Measurements from ENCODE around the gene SDCCAG8.
A peak's percentile ranks its signal among the peaks of the same experiment; 100 is the strongest.

Gene SDCCAG8

DNA sequence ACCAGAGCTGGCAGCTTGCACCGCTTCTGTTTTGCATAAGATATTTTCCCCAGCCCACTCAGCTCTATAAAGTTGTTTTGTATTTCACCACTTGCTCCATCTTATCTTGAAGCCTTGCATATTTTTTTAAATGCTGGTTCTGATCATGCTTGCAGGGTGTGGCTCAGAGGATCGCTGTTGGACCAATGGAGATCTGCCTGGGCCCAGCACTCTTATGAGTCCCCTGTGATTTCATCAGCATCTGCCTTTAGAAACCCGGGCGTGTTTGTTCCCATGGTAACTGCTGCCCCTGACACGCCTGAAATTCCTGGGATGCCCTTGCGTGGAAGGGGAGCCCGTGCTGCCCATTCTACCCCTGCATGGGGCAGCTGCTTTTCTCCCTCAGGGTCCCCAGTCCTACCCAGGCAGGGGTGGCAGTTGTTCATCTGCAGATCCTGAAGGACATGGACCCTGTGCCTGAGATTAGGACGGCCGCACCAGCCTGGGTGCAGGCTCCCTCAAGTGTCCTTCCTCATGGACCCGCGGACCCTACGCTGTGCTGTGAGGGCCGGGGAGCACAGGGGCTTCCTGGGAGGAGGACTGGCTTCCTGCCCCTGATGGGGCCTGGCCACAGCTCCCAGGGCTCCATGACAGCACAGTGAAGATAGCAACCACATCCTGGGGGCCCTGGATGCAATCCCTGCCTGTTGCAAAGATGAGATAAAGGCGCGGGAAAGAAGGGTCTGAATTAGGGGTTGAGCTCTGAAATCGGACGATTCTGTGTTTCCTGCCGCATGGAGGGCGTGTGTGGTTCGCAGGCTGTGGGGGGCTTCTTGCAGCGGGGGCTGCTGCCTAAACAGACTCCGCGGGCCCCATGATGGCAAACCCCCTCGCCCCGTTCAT, 226.5 kb downstream of the SDCCAG8 start:
- no peaks in the 10 kb centered on the region for H3K79me2 ChIP-seq (ENCODE audit: low read length)
- no peaks in the 10 kb centered on the region for H3K36me3 ChIP-seq (replicated peaks; ENCODE audit: low read depth, low read length)
- no peak overlapping the region for H2AFZ ChIP-seq (ENCODE audit: low read depth, low read length)
- no peak overlapping the region for H3K4me3 ChIP-seq (ENCODE audit: low read length)
- H3K27ac ChIP-seq (ENCODE audit: low read length) = no peak overlapping the region
- TF ChIP-seq EZH2phosphoT487 (IDR thresholded peaks at IDR 0.05; ENCODE audit: low read depth) = no peak
- TF ChIP-seq, protein P1, sequence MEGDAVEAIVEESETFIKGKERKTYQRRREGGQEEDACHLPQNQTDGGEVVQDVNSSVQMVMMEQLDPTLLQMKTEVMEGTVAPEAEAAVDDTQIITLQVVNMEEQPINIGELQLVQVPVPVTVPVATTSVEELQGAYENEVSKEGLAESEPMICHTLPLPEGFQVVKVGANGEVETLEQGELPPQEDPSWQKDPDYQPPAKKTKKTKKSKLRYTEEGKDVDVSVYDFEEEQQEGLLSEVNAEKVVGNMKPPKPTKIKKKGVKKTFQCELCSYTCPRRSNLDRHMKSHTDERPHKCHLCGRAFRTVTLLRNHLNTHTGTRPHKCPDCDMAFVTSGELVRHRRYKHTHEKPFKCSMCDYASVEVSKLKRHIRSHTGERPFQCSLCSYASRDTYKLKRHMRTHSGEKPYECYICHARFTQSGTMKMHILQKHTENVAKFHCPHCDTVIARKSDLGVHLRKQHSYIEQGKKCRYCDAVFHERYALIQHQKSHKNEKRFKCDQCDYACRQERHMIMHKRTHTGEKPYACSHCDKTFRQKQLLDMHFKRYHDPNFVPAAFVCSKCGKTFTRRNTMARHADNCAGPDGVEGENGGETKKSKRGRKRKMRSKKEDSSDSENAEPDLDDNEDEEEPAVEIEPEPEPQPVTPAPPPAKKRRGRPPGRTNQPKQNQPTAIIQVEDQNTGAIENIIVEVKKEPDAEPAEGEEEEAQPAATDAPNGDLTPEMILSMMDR (IDR thresholded peaks at IDR 0.05; ENCODE audit: low read depth, low read length) = no peak
- no peaks in the 10 kb centered on the region for H3K27me3 ChIP-seq (ENCODE audit: low read depth, low read length)
- no peaks in the 10 kb centered on the region for H3K9me3 ChIP-seq (ENCODE audit: insufficient read depth, low read length)
- H3K4me1 ChIP-seq (ENCODE audit: low read length) = no peaks in the 10 kb centered on the region
- peak overlapping the region; percentile 28; the same call in 1 of the 2 replicates for H3K4me2 ChIP-seq (ENCODE audit: low read length)
- no peaks in the 10 kb centered on the region for H4K20me1 ChIP-seq (ENCODE audit: insufficient read depth, low read length)
- H3K9ac ChIP-seq (ENCODE audit: low read length) = no peak overlapping the region

DNA sequence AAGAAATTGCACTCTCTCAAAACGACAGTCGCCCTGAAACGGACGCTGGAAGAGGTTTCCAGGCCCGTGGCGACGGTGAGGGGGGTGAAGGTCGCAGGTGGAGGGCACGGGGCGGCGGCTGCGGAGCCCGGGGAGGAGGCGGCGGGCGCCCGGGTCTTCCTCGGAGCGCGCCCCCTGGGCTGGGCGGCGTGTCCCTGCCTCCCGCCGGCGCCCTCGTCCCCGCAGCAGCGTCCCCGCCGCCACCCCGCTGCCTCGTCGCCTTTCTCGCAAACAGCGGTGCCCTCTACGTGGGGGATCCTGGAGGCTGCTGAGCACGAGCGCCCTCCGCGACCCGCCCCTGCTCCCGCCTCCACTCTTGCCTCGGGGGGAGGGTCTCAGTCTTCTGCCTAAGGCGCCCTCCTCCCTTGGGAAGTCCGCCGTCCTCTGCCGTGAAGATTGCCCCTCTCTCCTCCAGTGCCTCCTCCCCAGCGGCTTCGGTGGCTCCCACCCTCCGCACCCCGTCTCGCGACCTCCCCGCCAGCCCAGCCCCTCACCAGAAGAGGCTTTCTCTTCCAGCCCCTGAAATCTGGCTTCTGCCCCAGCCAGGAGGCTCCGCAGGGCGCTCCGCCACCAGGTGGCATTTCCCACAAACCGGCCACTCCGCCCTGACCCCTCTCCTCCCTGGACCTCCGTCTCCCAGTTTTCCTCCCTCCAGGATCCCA, 227.4 kb downstream of the SDCCAG8 start:
- Histone ChIP-seq H3K36me3 (replicated peaks; ENCODE audit: low read depth, low read length) (no peaks in the 10 kb centered on the region), H3K4me3 (ENCODE audit: low read length) (no peak overlapping the region), H2AFZ (ENCODE audit: low read depth, low read length) (no peak overlapping the region), H3K27ac (ENCODE audit: low read length) (no peak overlapping the region), H3K9ac (ENCODE audit: low read length) (no peak overlapping the region), H4K20me1 (ENCODE audit: insufficient read depth, low read length) (no peaks in the 10 kb centered on the region), H3K4me1 (ENCODE audit: low read length) (no peaks in the 10 kb centered on the region), H3K9me3 (ENCODE audit: insufficient read depth, low read length) (no peaks in the 10 kb centered on the region), H3K79me2 (ENCODE audit: low read length) (no peaks in the 10 kb centered on the region), H3K27me3 (ENCODE audit: low read depth, low read length) (no peaks in the 10 kb centered on the region), H3K4me2 (ENCODE audit: low read length) (peak overlapping the region; percentile 28; the same call in 1 of the 2 replicates)
- no peak for TF ChIP-seq EZH2phosphoT487 (IDR thresholded peaks at IDR 0.05; ENCODE audit: low read depth)
- TF ChIP-seq, protein P1 (IDR thresholded peaks at IDR 0.05; ENCODE audit: low read depth, low read length) = no peak

DNA sequence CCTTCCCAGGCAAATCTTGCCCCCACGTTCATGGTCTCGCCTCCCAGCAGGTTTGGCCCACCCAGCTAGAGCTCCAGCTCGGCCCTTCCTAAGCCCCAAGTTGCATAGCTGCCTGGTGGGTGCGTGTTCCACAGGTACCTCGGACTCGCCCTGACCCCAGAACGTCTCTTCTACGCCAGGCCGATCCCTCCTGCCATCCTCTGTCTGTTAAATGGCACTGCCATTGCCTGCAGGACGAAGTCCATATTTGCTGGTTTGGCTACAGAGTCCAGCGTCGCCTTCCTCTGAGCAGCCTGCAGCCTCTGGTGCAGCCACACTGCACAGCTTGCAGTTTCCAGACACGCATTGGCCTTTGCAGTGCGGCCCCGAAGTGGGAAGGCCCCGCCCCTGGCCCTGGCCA, 228.1 kb downstream of the SDCCAG8 start:
- Histone ChIP-seq H3K79me2 (ENCODE audit: low read length) (no peaks in the 10 kb centered on the region), H3K27me3 (ENCODE audit: low read depth, low read length) (no peaks in the 10 kb centered on the region), H3K4me3 (ENCODE audit: low read length) (no peak overlapping the region), H3K27ac (ENCODE audit: low read length) (no peak overlapping the region), H4K20me1 (ENCODE audit: insufficient read depth, low read length) (no peaks in the 10 kb centered on the region), H3K36me3 (replicated peaks; ENCODE audit: low read depth, low read length) (no peaks in the 10 kb centered on the region), H3K9me3 (ENCODE audit: insufficient read depth, low read length) (no peaks in the 10 kb centered on the region), H3K4me1 (ENCODE audit: low read length) (no peaks in the 10 kb centered on the region), H3K4me2 (ENCODE audit: low read length) (no peak overlapping the region), H2AFZ (ENCODE audit: low read depth, low read length) (no peak overlapping the region), H3K9ac (ENCODE audit: low read length) (no peak overlapping the region)
- TF ChIP-seq EZH2phosphoT487 (IDR thresholded peaks at IDR 0.05; ENCODE audit: low read depth) = no peak
- TF ChIP-seq, protein P1 (IDR thresholded peaks at IDR 0.05; ENCODE audit: low read depth, low read length) = no peak

DNA sequence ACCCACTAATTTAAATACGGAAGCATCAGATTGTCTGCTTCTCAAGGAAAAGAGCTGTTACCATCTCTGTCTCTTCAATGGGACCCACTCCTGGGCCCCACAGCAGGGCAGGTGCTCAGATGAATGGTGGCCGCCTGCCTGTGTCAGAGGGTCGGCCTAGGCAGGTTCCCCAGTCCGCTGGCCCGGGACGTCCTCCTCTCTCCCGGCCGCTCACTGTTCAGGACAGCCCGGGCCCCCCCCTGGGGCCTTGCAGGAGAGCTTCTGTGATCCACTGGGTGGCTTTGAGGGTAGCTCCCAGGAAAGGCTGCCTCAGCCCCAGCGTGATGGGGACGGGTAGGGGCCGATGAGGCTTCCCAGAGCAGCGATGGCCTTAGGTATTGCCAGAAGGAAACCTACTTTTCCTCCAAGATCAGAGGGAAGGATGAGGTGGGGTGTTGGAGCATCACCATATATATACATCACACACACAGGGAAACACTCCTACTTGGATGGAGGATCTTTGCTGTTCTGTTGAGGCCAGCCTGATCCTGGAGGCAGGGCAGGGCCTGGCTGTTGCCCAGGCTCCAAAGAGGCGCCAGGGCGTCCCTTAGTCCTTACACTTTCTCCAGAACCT, 231.3 kb downstream of the SDCCAG8 start:
- Histone ChIP-seq H3K4me2 (ENCODE audit: low read length) (no peak overlapping the region), H3K79me2 (ENCODE audit: low read length) (no peaks in the 10 kb centered on the region)

More for the DNA sequence above, 231.3 kb downstream of the SDCCAG8 start:
- Histone ChIP-seq H3K4me1 (ENCODE audit: low read length) (no peaks in the 10 kb centered on the region), H3K4me3 (ENCODE audit: low read length) (no peak overlapping the region), H3K9me3 (ENCODE audit: insufficient read depth, low read length) (no peaks in the 10 kb centered on the region), H2AFZ (ENCODE audit: low read depth, low read length) (no peak overlapping the region), H3K27ac (ENCODE audit: low read length) (no peak overlapping the region), H3K9ac (ENCODE audit: low read length) (no peak overlapping the region), H3K27me3 (ENCODE audit: low read depth, low read length) (no peaks in the 10 kb centered on the region), H3K36me3 (replicated peaks; ENCODE audit: low read depth, low read length) (no peaks in the 10 kb centered on the region), H4K20me1 (ENCODE audit: insufficient read depth, low read length) (no peaks in the 10 kb centered on the region)
- TF ChIP-seq, protein P1 (IDR thresholded peaks at IDR 0.05; ENCODE audit: low read depth, low read length) = no peak
- no peak for TF ChIP-seq EZH2phosphoT487 (IDR thresholded peaks at IDR 0.05; ENCODE audit: low read depth)
